GM12878 (cell line): ENCODE data around the gene HECTD4. TPM values are rescaled to one million over a fixed set of nuclear protein-coding genes. Genes with fewer than 3 reads are reported as not detected.

ENCODE experiments used
- NBN ChIP-seq: fragments of 450-650 bp; IDR thresholded peaks from 2 replicates; pipeline ENCODE4 v1.6.1; 2016
- NFIC ChIP-seq: IDR thresholded peaks from 2 replicates; pipeline ENCODE4 v1.6.1; 2012; ENCODE audit warnings: low read depth, mild to moderate bottlenecking, inconsistent platforms, low read length, moderate library complexity
- RUNX3 ChIP-seq: IDR thresholded peaks from 2 replicates; pipeline ENCODE4 v1.6.1; 2012; ENCODE audit warnings: low read length, inconsistent platforms
- TCF12 ChIP-seq: IDR thresholded peaks from 2 replicates; pipeline ENCODE4 v1.6.1; 2011; ENCODE audit warnings: low read depth, mild to moderate bottlenecking, low read length
- WRNIP1 ChIP-seq: IDR thresholded peaks from 2 replicates; pipeline ENCODE4 v1.6.1; 2011; ENCODE audit warnings: low read depth, low read length, improper control_type of control experiment, borderline replicate concordance
- YY1 ChIP-seq: IDR thresholded peaks from 2 replicates; pipeline ENCODE4 v1.6.1; 2011; ENCODE audit warnings: low read depth, mild to moderate bottlenecking, low read length
- ZZZ3 ChIP-seq: IDR thresholded peaks from 2 replicates; pipeline ENCODE4 v1.6.1; 2011; ENCODE audit warnings: low read depth; ENCODE audit not compliant: control insufficient read depth, insufficient read length
- polyA plus RNA-seq, 11 experiments: library from polyadenylated mRNA; depleted of rRNA in 4 of 11; unstranded in 6 of 11; stranded (reverse) in 5 of 11; fragments of >200 nt; fragmentation: Nextera tagmentation in 4 of 11; fragmentation: Illumina TruSeq in 1 of 11; extraction: Ambion mirVana in 4 of 11; extraction: Trizol in 1 of 11; gene quantifications; 1 replicate in 1 of 11; 2 replicates in 10 of 11; pipeline versions ENCODE4 v1.2.1 to v1.2.3, GENCODE V29; 2011 to 2016; ENCODE audit warnings: inconsistent platforms in 2 of 11, missing spikeins in 2 of 11, low read depth in 1 of 11
- total RNA-seq, 4 experiments: library from RNA; depleted of rRNA in 3 of 4; stranded (reverse); fragments of >200 nt in 3 of 4; fragmentation: Illumina TruSeq in 1 of 4; extraction: Trizol in 1 of 4; gene quantifications; 2 replicates each; pipeline versions ENCODE4 v1.2.1 to v1.2.3, GENCODE V29; 2013 to 2021
- TF ChIP-seq, protein P1 (sequence below): IDR thresholded peaks from 2 replicates; pipeline ENCODE4 v1.6.1; 2011; ENCODE audit warnings: borderline replicate concordance, low read depth, mild to moderate bottlenecking, moderate library complexity, mixed read lengths, low read length; ENCODE audit not compliant: insufficient read depth; ENCODE audit errors: extremely low read length
- TF ChIP-seq, protein P2 (sequence below): fragments of 450-650 bp; formaldehyde crosslinking; IDR thresholded peaks from 2 replicates; pipeline ENCODE4 v1.5.0; 2022; ENCODE audit warnings: mild to moderate bottlenecking, missing genetic modification characterization
- TF ChIP-seq, protein P3 (sequence below): fragments of 450-650 bp; formaldehyde crosslinking; IDR thresholded peaks from 2 replicates; pipeline ENCODE4 v1.4.0; 2020; ENCODE audit warnings: mild to moderate bottlenecking, moderate library complexity
- TF ChIP-seq, protein P4 (sequence below): IDR thresholded peaks from 2 replicates; pipeline ENCODE4 v1.6.1; 2011; ENCODE audit warnings: borderline replicate concordance, low read depth, mild to moderate bottlenecking, moderate library complexity, low read length; ENCODE audit not compliant: insufficient read depth, poor library complexity, severe bottlenecking

HECTD4 gene
- total and polyA plus RNA-seq, 10 of the 15 experiments (the other 5 are each of a cell fraction or from before 2014, with no cell fraction given): 5.8 to 43.9 (median 17.9) TPM

DNA sequence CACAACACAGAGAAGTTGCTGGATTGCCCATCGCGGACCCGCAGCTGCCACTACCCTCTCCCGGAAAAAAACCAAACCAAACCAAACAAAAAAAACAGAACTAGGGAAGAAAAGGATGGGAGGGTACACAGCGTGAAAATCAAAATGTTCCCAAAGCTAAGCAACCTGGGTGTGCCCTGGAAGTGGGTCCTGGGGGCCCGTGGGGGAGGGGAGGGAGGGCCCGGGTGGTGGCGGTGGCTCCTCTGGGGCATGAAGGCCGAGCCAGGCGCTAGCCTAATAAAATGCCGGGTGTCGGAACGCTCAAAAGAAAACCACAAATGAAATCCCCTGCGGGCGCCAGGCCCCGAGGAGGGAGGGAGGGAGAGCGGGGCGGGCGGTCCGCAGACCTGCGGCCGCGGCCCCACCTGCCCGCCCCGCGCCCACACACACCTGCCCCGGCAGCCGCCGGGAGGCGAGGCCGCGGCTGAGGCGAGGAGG lies 787 bp downstream of the HECTD4 start (continued):
- TF ChIP-seq, protein P1, sequence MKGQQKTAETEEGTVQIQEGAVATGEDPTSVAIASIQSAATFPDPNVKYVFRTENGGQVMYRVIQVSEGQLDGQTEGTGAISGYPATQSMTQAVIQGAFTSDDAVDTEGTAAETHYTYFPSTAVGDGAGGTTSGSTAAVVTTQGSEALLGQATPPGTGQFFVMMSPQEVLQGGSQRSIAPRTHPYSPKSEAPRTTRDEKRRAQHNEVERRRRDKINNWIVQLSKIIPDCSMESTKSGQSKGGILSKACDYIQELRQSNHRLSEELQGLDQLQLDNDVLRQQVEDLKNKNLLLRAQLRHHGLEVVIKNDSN: no peak
- TF ChIP-seq, protein P2, sequence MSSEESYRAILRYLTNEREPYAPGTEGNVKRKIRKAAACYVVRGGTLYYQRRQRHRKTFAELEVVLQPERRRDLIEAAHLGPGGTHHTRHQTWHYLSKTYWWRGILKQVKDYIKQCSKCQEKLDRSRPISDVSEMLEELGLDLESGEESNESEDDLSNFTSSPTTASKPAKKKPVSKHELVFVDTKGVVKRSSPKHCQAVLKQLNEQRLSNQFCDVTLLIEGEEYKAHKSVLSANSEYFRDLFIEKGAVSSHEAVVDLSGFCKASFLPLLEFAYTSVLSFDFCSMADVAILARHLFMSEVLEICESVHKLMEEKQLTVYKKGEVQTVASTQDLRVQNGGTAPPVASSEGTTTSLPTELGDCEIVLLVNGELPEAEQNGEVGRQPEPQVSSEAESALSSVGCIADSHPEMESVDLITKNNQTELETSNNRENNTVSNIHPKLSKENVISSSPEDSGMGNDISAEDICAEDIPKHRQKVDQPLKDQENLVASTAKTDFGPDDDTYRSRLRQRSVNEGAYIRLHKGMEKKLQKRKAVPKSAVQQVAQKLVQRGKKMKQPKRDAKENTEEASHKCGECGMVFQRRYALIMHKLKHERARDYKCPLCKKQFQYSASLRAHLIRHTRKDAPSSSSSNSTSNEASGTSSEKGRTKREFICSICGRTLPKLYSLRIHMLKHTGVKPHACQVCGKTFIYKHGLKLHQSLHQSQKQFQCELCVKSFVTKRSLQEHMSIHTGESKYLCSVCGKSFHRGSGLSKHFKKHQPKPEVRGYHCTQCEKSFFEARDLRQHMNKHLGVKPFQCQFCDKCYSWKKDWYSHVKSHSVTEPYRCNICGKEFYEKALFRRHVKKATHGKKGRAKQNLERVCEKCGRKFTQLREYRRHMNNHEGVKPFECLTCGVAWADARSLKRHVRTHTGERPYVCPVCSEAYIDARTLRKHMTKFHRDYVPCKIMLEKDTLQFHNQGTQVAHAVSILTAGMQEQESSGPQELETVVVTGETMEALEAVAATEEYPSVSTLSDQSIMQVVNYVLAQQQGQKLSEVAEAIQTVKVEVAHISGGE (CRISPR knock-in tag): no peak
- TF ChIP-seq, protein P3, sequence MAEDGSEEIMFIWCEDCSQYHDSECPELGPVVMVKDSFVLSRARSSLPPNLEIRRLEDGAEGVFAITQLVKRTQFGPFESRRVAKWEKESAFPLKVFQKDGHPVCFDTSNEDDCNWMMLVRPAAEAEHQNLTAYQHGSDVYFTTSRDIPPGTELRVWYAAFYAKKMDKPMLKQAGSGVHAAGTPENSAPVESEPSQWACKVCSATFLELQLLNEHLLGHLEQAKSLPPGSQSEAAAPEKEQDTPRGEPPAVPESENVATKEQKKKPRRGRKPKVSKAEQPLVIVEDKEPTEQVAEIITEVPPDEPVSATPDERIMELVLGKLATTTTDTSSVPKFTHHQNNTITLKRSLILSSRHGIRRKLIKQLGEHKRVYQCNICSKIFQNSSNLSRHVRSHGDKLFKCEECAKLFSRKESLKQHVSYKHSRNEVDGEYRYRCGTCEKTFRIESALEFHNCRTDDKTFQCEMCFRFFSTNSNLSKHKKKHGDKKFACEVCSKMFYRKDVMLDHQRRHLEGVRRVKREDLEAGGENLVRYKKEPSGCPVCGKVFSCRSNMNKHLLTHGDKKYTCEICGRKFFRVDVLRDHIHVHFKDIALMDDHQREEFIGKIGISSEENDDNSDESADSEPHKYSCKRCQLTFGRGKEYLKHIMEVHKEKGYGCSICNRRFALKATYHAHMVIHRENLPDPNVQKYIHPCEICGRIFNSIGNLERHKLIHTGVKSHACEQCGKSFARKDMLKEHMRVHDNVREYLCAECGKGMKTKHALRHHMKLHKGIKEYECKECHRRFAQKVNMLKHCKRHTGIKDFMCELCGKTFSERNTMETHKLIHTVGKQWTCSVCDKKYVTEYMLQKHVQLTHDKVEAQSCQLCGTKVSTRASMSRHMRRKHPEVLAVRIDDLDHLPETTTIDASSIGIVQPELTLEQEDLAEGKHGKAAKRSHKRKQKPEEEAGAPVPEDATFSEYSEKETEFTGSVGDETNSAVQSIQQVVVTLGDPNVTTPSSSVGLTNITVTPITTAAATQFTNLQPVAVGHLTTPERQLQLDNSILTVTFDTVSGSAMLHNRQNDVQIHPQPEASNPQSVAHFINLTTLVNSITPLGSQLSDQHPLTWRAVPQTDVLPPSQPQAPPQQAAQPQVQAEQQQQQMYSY (CRISPR knock-in tag): no peak
- TF ChIP-seq RUNX3 (peak; percentile 86), NBN (0 out of 2 replicates have a peak, but pooled peaks have one; percentile 51), TCF12 (peak; percentile 91), NFIC (no peak), ZZZ3 (no peak), WRNIP1 (no peak), YY1 (0 out of 2 replicates have a peak, but pooled peaks have one; percentile 3)
- TF ChIP-seq, protein P4, sequence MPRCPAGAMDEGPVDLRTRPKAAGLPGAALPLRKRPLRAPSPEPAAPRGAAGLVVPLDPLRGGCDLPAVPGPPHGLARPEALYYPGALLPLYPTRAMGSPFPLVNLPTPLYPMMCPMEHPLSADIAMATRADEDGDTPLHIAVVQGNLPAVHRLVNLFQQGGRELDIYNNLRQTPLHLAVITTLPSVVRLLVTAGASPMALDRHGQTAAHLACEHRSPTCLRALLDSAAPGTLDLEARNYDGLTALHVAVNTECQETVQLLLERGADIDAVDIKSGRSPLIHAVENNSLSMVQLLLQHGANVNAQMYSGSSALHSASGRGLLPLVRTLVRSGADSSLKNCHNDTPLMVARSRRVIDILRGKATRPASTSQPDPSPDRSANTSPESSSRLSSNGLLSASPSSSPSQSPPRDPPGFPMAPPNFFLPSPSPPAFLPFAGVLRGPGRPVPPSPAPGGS: peak; percentile 55
